GM18868 (cell line): Measurements from ENCODE around the gene PTPRC.
A peak's percentile ranks its signal among the peaks of the same experiment; 100 is the strongest.

Experiments used
- ATAC-seq: cut with Tn5 transposase; IDR thresholded peaks from one replicate; pipeline ENCODE4 v1.9.1; 2021; ENCODE audit warnings: mild to moderate bottlenecking, moderate library complexity; ENCODE audit not compliant: unreplicated experiment

The PTPRC gene

GRCh38 chr1:198642983-198643382, 4.1 kb downstream of the PTPRC start:
- no peak for ATAC-seq

DNA sequence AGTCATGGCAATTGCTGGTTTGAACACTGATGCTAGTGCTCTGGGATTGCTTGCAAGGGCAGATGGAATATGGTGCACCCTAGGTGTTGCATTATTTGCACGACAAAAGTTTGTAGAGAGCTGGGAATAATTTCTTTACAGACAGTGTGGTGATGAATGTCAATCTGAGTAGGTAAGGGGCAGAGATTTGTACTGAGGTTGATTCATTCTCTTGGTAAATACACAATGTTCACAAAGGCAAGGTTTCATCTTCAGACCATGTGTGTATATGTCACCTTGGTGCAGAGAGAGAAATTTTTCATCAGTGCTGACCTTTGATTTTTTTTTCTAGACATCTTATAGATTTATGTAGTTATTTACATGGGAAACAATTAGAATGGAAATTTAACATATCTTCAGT, 5.0 kb downstream of the PTPRC start:
- ATAC-seq = no peak

- ATAC-seq = no peak
Observed at GRCh38 chr1:198647055-198647454, 8.2 kb downstream of the PTPRC start.

DNA sequence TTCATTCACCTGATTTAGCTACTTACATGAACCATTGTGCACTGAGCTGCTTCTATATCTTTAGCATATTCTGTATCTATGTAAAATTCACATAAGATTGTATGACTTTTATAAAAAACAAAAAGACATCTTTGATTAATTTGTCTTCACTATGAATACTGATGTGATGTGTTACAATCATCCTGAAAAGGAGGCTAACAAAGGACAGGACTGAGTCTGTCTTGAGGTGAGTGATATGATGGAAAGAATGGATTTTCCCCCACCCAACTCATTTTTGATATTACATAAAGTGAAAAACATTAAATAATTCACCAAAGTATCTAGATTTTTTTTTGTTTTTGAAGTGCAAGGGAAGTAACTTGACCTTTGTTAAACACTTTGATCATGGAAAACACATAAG, 9.8 kb downstream of the PTPRC start:
- ATAC-seq = no peak

GRCh38 chr1:198649232-198649967, 10.6 kb downstream of the PTPRC start:
- peak; percentile 18 for ATAC-seq

DNA sequence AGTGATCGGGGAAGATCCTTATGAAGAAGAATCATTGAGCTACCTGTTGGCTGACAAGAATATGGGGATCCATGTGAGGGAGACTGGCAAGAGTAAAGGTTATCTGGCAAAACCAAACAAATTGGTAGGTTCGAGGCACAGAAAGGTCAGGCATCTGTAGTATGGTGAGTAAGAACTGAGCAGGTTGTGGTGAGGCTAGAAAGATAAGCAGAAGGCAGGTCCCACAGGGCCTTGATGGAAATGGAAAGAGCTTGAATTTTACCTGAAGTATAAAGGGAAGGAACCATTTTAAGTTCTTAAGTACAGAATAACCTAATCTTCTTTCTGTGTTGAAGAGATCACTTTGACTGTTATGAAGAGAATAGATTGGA, 11.1 kb downstream of the PTPRC start:
- peak; percentile 58 for ATAC-seq

DNA sequence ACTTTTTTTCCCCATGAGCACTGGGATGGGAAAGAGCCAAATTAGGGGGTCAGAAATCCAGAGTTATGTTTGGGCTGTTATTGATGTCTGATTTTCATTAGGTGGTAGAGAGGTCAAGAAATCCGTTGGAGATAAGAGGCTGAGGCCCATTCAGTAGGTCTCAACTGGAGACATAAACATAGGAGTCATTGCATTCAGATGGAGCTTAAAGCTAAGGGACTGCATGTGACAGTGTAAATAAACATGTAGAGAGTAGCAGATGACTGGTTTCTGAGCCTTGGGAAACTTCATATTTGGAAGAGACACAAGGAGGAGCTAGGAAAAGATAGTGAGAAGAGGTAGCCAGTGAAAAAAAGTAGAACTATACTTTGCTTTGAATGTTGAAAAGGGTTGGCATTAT, 11.7 kb downstream of the PTPRC start:
- no peak for ATAC-seq

DNA sequence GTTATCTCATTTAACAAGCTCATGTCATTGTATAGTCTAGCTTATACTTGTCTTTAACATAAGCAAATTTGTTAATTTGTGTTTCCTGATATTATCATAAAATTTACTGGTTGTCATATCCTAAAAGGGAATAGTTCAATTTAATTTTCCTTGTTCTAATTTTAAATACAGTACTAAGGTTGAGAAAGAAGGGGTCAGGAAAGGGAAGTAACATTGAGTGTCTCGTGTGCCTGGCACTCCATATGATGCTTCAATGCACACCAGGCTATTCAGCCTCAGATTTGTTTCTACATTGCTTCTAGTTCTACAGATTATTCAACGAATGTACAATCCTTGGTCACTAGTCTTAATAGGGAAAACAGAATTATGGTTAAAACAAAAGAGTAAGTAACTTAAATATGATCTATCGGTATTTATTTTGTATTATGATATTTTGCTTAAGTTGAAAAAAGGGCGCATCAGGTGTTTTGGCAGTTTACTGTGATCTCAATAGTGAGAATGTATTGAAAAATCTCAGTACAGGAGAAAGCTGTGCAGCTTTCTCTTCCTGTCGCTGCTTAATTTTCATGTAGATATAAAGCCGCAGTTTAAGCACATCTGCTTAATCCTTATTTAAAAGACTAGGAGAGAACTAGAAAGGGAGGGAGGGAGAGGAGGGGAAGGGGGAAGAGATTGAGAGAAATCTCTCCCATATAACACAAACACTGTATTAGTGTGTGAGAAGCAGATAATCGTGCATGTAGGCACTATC, 13.0 kb downstream of the PTPRC start:
- ATAC-seq = peak; percentile 59

DNA sequence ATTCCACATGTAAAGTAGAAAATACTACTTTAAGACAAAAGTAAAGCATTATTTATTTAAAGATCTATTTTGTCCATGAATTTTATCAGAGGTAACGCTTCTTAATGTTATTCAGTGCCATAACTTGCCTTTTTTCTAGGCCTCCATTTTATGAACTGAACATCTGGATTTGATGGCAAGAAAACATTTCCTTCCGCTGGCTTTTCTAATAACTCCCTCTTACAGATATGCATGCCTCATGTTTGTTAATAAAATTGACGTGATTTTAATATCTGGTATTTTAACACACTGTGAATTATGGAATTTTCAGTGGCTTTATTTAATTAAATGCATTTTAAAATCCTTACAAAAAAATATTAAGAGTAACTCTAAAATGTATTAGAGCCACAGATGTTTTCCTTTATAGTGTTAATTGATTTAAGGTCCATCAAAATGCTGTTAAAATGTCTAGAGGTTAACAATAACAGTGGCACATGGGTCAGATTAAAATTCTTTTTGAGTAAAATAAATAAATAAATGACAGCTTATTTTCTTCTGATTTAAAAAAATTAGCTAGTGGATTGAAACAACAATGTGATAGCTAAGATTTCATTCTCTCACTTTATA, 15.1 kb downstream of the PTPRC start:
- no peak for ATAC-seq

DNA sequence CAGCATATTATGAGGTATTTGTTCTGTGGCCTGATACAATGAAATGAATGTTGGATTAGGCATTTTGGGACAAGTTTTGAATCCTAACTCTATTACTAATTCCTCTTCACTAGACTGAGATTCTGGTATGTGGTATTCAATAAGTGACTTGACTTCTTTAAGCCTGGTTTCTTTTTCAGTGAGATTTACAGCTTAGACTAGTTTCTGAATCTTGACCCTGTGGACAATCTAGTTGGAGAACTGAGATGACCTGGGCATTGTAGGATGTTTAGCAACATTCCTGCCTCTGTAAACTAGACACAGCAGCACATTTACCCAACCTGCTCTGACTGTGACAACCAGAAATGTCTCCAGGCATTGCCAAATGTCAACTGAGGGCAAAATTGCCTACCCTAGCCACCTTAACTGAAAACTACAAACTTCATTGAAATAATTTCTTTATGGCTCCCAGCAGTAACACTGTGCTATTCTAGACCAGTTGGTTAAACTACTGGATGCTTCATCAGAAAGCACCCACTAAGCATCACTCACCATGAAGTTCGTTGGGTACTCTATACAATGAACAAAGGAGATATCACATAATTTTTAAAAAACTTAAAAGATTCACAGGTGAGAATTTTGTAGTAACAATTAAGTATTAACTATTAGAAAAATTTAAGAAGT, 16.8 kb downstream of the PTPRC start:
- peak; percentile 22 for ATAC-seq

- peak; percentile 26 for ATAC-seq
Observed at GRCh38 chr1:198656500-198656932, 17.7 kb downstream of the PTPRC start.

- peak; percentile 43 for ATAC-seq
Observed at GRCh38 chr1:198657550-198658064, 18.8 kb downstream of the PTPRC start.

- peak; percentile 25 for ATAC-seq
Observed at GRCh38 chr1:198660341-198661261, 21.8 kb downstream of the PTPRC start.

DNA sequence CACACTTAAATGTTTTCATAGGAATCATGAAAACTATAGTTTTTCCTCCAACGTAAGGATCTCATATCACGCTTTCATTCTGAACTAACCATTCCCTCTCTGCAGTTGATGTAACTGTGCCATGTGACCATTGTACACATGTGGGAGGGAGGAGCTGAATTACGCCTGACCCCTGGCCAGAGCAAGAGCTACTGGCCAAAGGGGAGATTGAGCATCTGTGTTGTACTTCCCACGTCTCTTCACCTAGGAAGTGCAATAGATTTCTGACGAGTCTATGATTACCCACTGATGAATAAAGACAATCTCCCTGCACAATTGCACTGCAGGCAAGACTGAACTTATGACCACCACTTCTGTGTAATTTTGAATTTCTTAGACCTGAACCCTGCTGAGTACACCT, 24.0 kb downstream of the PTPRC start:
- ATAC-seq = no peak

DNA sequence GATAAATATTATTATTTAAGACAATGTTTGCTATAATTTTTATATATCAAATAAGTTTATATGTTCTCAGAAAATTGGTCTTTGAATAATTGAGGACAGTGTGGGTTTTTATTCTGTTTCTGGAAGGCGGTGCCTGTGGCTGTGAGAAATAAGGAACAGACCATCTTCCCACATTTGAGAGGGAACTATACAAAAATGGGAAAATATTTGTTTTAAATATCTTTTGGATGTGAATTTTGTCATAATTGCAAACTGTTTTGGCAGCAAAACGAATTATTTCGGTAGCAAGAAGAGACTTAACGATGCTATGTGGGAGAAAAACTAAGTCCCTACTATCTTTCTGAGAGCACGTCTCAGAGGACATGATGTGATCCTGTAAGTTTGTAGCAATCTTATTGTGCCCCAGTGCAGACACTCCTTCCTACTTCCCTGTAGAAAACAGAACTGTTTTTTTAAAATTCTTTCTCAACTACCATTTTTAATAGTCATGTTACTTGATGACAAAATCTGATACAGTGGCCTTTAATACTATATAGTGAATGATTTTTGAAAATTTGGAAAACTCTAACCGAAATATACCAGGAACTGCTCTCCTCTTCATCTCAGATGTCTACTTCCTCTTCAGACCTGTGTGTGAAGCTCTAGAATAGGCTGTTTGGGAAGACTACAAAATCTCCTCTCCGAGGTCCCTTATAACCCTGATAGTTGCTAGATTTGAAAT, 25.4 kb downstream of the PTPRC start:
- peak; percentile 33 for ATAC-seq

- ATAC-seq = no peak
Observed at GRCh38 chr1:198667186-198667585, 28.3 kb downstream of the PTPRC start.

DNA sequence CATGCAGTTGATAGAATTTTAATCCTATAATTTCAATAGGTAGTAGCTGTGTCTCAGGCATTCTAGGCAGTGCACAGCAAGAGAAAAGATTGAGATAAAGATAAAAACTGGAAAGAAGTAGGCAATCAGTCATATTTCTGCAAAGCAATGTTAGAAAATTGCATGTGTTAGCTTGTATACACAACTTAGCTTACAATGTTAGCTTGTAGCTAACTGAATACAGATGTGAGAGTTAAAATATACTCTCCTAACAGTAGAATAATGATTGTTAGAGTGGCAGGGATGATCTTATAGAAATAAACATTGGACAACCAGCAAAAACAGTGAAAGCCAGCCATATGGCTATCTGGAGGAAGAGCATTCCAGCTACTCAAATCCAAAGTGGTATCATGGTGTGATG, 29.0 kb downstream of the PTPRC start:
- ATAC-seq = no peak

GRCh38 chr1:198669023-198669698, 30.3 kb downstream of the PTPRC start:
- peak; percentile 85 for ATAC-seq

- ATAC-seq = no peak
Observed at GRCh38 chr1:198669771-198670170, 30.9 kb downstream of the PTPRC start.
